CD4-positive, alpha-beta T cell (primary cell): Measurements from ENCODE around the gene TTLL8. TPM values are rescaled to one million over a fixed set of nuclear protein-coding genes. Genes with fewer than 3 reads are reported as not detected.

Source experiments
- ATAC-seq: fragments of 200-7000 bp; cut with Tn5 transposase; one replicate; pipeline ENCODE4 v1.10.0; 2022; ENCODE audit warnings: mild to moderate bottlenecking; ENCODE audit not compliant: poor library complexity
- CTCF ChIA-PET: fragments of 350-600 bp; sonication (Branson Sonifier 250); formaldehyde crosslinking; loops from one replicate; lab custom pipeline; 2021; ENCODE audit warnings: antibody characterized with exemption, inconsistent platforms; lab: Charles Lee
- POLR2A ChIA-PET: fragments of 350-600 bp; sonication (Branson Sonifier 250); formaldehyde crosslinking; loops from one replicate; lab custom pipeline; 2021; ENCODE audit warnings: antibody characterized with exemption, inconsistent platforms; lab: Charles Lee
- DNase-seq, 14 experiments: peaks; one replicate each; pipeline ENCODE4 v3.0.0-alpha.2; 2013 to 2020; ENCODE audit warnings: mixed read lengths in 2 of 14
- H3K27ac ChIP-seq, 2 donors: one replicate each; pipeline versions ENCODE4 v1.5.1 to v1.7.0; 2013; ENCODE audit warnings: low read length in 2 of 2, low read depth in 1 of 2, mild to moderate bottlenecking in 1 of 2
- H3K27me3 ChIP-seq, 2 experiments: 1 replicate in 1 of 2; 2 replicates in 1 of 2; pipeline versions ENCODE4 v1.6.1 to v1.7.0; 2013; ENCODE audit warnings: low read length in 2 of 2, control low read depth in 1 of 2, mild to moderate bottlenecking in 1 of 2, moderate library complexity in 1 of 2; ENCODE audit not compliant: insufficient read depth in 2 of 2, control insufficient read depth in 1 of 2
- H3K36me3 ChIP-seq: one replicate; pipeline ENCODE4 v1.6.1; 2013; ENCODE audit warnings: low read length, control low read depth; ENCODE audit not compliant: insufficient read depth
- H3K4me1 ChIP-seq: one replicate; pipeline ENCODE4 v1.6.1; 2013; ENCODE audit warnings: low read length, control low read depth; ENCODE audit not compliant: insufficient read depth
- H3K4me3 ChIP-seq: one replicate; pipeline ENCODE4 v1.5.1; 2013; ENCODE audit warnings: mild to moderate bottlenecking, low read length, moderate library complexity
- H3K9me3 ChIP-seq, 2 experiments: 1 replicate in 1 of 2; 2 replicates in 1 of 2; pipeline versions ENCODE4 v1.6.1 to v1.7.0; 2013; ENCODE audit warnings: low read length in 2 of 2, mild to moderate bottlenecking in 2 of 2, control low read depth in 1 of 2, moderate library complexity in 1 of 2; ENCODE audit not compliant: control insufficient read depth in 1 of 2, insufficient read depth in 1 of 2
- H3K27ac Mint-ChIP-seq: one replicate; pipeline ENCODE4 v1.8.0; 2020; ENCODE audit warnings: mixed read lengths
- H3K27me3 Mint-ChIP-seq: one replicate; pipeline ENCODE4 v1.8.0; 2021; ENCODE audit warnings: mixed read lengths
- H3K36me3 Mint-ChIP-seq: one replicate; pipeline ENCODE4 v1.8.0; 2021; ENCODE audit warnings: low read depth, mixed read lengths
- H3K4me1 Mint-ChIP-seq: one replicate; pipeline ENCODE4 v1.8.0; 2021; ENCODE audit warnings: low read depth, mixed read lengths
- H3K4me3 Mint-ChIP-seq: one replicate; pipeline ENCODE4 v1.8.0; 2020; ENCODE audit warnings: mild to moderate bottlenecking, mixed read lengths
- H3K9me3 Mint-ChIP-seq: one replicate; pipeline ENCODE4 v1.8.0; 2020; ENCODE audit warnings: mixed read lengths
- intact Hi-C, 2 experiments: fragments of 100-400 bp; cut with DNase I in 1 of 2; cut with micrococcal nuclease in 1 of 2; formaldehyde crosslinking; loops; one replicate each; pipeline versions ENCODE4 v1.15.1 to v1.9.0; 2023 to 2025; cut with DNase I, micrococcal nuclease
- total RNA-seq, 174 experiments: library from RNA in 2 of 174; stranded (reverse) in 2 of 174; gene quantifications; one replicate each; pipeline ENCODE4 v1.2.3 and lab custom pipeline; 2021 to 2026
- TF ChIP-seq, protein P1 (sequence below): fragments of 200-600 bp; IDR thresholded peaks from one replicate; pipeline ENCODE4 v1.8.0; 2022; ENCODE audit warnings: antibody characterized with exemption, mild to moderate bottlenecking

Gene TTLL8
- total RNA-seq, 2 experiments from 2014 or later, result not detected

DNA sequence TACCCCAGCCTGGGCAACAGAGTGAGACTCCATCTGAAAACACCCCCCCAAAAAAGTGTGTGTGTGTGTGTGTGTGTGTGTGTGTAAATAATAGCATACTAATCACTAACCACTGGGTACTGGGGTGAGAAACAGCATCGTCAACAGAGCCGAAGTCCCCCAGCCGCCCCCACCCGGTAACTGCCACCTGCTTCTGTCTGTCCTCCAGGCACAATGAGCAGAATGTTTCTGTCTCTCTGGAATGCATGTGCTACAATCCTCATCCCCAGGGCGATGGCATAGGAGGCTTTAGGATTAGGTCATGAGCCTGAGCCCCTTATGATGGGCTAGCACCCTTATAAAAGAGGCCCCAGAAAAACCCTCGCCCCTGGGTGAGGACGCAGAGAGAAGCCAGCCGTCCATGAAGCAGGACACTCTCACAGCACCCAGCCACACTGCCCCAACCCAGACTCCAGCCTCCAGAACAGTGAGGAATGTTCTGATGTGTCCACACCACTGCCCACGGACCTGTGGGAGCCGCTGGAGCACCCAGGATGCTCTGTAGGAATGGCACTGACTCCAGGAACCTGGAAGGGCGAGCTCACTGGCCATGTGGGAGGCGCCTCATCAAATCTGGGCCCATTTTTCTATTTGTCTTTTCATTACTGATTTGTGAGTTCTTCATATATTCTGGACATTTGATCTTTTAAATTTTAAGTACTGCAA is 9.9 kb downstream of the TTLL8 start:
- no peak overlapping the region for H3K4me3 ChIP-seq
- Mint-ChIP-seq H3K9me3 (no peaks in the 10 kb centered on the region), H3K27ac (no peak overlapping the region), H3K36me3 (no peaks in the 10 kb centered on the region), H3K27me3 (peaks cover 11% of the 10 kb centered on the region), H3K4me1 (peaks cover 8% of the 10 kb centered on the region), H3K4me3 (no peak overlapping the region)
- no peak for ATAC-seq
- intact Hi-C loops, result no loop called here
- H3K36me3 ChIP-seq, result no peaks in the 10 kb centered on the region
- no peak for DNase-seq
- H3K27ac ChIP-seq, result no peak overlapping the region
- peaks cover 0 to 2% of the 10 kb centered on the region in 2 experiments for H3K27me3 ChIP-seq
- H3K9me3 ChIP-seq, result peaks cover 0 to 10% of the 10 kb centered on the region in 2 experiments
- ChIA-PET CTCF (no interaction called here), POLR2A (no interaction called here)
- TF ChIP-seq, protein P1, sequence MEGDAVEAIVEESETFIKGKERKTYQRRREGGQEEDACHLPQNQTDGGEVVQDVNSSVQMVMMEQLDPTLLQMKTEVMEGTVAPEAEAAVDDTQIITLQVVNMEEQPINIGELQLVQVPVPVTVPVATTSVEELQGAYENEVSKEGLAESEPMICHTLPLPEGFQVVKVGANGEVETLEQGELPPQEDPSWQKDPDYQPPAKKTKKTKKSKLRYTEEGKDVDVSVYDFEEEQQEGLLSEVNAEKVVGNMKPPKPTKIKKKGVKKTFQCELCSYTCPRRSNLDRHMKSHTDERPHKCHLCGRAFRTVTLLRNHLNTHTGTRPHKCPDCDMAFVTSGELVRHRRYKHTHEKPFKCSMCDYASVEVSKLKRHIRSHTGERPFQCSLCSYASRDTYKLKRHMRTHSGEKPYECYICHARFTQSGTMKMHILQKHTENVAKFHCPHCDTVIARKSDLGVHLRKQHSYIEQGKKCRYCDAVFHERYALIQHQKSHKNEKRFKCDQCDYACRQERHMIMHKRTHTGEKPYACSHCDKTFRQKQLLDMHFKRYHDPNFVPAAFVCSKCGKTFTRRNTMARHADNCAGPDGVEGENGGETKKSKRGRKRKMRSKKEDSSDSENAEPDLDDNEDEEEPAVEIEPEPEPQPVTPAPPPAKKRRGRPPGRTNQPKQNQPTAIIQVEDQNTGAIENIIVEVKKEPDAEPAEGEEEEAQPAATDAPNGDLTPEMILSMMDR, result no peak
- H3K4me1 ChIP-seq, result peaks cover 10% of the 10 kb centered on the region

DNA sequence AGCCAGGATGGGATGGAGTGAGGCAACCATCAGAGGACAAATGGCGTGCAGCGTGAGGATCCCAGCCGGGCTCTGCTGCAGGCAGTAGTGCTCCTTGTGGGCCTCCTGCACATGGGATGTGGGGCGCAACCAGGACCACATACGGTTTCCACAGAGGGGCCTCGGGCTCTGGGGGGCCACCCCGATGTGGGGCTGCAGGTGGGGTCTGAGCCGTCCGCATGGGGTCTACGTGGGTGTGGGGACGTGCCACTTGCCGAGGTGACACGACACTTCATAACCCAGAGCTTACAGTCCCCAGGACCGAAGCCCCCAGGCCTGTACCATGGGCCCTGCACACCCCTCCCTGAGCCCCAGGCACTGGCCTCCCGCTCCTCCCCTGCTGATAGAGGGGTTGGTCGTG is 10.8 kb downstream of the TTLL8 start:
- intact Hi-C loops, result no loop called here
- H3K4me3 Mint-ChIP-seq, result no peak overlapping the region

DNA sequence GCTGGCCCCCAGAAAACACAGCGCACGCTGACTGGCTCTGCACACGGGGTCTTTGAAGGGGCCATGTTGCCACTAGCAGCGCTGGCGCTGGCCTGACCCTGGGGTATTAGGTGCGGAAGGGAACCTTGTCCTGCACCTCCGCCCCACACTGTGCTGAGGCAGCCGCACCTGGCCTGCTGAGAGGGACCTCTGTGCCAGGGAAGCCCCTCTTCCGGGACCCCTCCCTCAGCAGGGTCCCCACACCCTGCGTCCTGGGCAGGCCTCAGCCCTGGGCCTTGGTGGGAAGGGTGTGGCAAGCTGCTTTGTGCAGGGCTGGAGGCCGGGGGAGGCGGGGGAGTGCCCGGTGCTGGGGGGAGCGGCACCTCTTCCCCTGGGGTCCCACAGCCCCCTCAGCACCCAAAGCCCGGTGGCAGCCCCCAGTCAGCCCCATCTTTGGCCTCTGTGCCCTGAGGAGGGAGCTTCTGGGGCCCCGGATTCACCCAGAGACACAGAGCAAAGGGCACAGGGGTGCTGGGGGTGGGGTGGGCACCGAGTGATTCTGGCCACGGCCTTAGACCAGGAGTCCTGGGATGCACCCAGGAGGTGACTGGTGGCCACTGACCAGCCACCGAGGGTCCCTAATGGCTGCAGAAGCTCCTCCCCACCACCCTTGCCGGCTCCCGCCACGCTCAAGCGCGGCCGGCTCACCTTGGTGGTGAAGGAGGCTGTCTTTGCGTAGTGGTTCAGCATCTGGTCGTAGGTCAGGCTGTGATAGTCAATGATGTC is 11.4 kb downstream of the TTLL8 start:
- Histone ChIP-seq H3K4me1 (peaks cover 10% of the 10 kb centered on the region), H3K4me3 (no peak overlapping the region), H3K36me3 (no peaks in the 10 kb centered on the region), H3K9me3 (no peaks in the 10 kb centered on the region), H3K27ac (no peak overlapping the region), H3K27me3 (peaks cover 4 to 5% of the 10 kb centered on the region in 2 experiments)
- no peaks in the 10 kb centered on the region for H3K36me3 Mint-ChIP-seq
- peaks cover 8% of the 10 kb centered on the region for H3K4me1 Mint-ChIP-seq
- TF ChIP-seq, protein P1, result no peak
- peaks cover 21% of the 10 kb centered on the region for H3K27me3 Mint-ChIP-seq
- ChIA-PET CTCF (no interaction called here), POLR2A (no interaction called here)
- DNase-seq, result no peak
- no peak overlapping the region for H3K27ac Mint-ChIP-seq
- H3K4me3 Mint-ChIP-seq, result no peak overlapping the region
- intact Hi-C loops, result no loop called here
- H3K9me3 Mint-ChIP-seq, result no peaks in the 10 kb centered on the region
- ATAC-seq, result no peak

More for the DNA sequence above, 10.8 kb downstream of the TTLL8 start:
- Mint-ChIP-seq H3K27ac (no peak overlapping the region), H3K27me3 (peaks cover 19% of the 10 kb centered on the region), H3K4me1 (peaks cover 8% of the 10 kb centered on the region), H3K9me3 (no peaks in the 10 kb centered on the region), H3K36me3 (no peaks in the 10 kb centered on the region)
- H3K27ac ChIP-seq, result no peak overlapping the region
- peaks cover 10% of the 10 kb centered on the region for H3K4me1 ChIP-seq
- CTCF ChIA-PET, result no interaction called here
- POLR2A ChIA-PET, result no interaction called here
- no peak overlapping the region for H3K4me3 ChIP-seq
- H3K9me3 ChIP-seq, result peaks cover 0 to 5% of the 10 kb centered on the region in 2 experiments
- H3K36me3 ChIP-seq, result no peaks in the 10 kb centered on the region
- H3K27me3 ChIP-seq, result peaks cover 4% of the 10 kb centered on the region in 2 experiments
- TF ChIP-seq, protein P1, result no peak
- DNase-seq, result no peak
- no peak for ATAC-seq
